Putamen (tissue), 1 donor: ENCODE measurements around the gene ACER3.
"Not testable (repeated sequence)": the region's sequence is repeated elsewhere in the genome, so short reads cannot be mapped to it uniquely, and the experiment has no call there.

Experiments used
- DNase-seq: peaks from one replicate; pipeline ENCODE4 v3.0.0-alpha.2; 2016; ENCODE audit warnings: low spot score

Gene ACER3

GRCh38 chr11:76836613-76837291 lies 24.0 kb upstream of the ACER3 start:
- DNase-seq, result no peak

- DNase-seq, result no peak
Measured at GRCh38 chr11:76837696-76838677, 22.7 kb upstream of the ACER3 start.

DNA sequence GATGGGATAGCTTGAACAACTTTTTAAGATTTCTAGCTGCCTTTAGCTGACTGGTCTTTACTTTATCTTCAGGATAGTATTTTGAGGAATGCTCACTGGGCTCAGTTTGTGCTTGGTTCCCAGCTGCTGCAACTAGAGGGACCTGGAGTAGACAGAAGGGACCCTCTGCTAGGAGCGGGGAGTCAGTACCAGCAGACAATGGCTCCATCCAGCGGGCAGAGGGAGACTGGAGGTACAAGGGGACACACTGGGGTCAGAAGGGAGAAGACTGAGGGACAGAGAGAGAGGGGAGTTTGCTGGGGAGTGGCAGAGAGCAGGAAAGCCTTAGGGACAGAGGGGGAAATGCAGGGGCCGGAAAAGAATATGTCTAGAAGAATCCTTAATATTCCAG lies 22.0 kb upstream of the ACER3 start:
- no peak for DNase-seq

- no peak for DNase-seq
Measured at GRCh38 chr11:76839311-76839710, 21.4 kb upstream of the ACER3 start.

- DNase-seq, result no peak
Measured at GRCh38 chr11:76841923-76842452, 18.7 kb upstream of the ACER3 start.

DNA sequence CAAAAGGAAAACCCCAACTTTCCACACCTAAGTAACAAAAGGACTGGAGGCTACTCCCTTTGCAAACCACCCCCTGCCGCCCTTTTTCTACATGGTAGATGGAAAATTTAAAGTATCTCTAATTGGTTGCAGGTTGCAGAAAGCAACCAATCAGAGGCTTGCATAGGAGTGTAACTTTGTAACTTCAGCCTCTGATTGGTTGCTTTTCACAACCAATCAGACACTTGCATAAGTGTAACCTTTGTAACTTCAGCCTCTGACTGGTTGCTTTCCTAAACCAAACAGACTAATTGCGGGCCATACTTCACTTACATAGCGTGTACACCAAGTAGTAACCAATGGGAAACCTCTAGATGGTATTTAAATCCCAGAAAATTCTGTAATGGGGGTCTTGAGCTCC lies 16.8 kb upstream of the ACER3 start:
- no peak for DNase-seq

DNA sequence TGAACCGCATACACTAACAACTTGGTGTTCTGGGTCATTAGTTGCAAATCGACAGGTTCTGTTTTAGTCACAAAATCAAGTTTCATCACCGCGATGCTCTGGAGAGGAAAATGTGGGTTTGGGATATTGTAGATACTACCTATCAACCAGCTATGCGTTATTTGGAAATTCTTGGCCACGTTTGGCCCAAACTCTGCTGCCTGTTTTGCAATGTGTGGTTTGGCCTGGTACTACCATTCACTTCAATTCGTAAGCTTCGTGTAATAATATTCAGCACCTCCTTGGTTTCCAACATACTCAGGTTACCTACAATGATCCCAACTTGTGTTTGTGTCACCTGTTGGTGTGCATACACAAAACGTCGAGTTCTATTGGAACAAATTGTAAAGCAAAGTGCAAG lies 16.2 kb upstream of the ACER3 start:
- DNase-seq, result no peak

GRCh38 chr11:76845069-76845468 lies 15.6 kb upstream of the ACER3 start:
- no peak for DNase-seq

DNA sequence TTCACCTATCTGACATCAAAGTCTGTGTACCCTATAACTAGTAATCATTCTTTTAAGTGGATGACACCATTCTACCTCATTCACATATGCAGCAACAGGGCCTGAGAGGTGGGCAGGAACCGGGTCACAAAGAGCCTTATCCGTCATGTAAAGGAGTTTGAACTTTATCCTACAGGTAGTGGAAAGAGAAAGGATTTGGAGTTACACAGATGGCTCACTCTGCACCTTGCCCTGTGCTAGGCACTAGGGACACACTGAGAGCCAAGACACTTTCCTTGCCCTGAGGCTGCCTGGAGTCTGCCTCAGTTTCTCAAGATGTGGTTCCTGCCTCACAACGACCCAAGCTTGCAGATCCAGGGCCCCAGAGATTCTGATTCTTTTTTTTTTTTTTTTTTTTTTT lies 14.3 kb upstream of the ACER3 start:
- no peak for DNase-seq

DNA sequence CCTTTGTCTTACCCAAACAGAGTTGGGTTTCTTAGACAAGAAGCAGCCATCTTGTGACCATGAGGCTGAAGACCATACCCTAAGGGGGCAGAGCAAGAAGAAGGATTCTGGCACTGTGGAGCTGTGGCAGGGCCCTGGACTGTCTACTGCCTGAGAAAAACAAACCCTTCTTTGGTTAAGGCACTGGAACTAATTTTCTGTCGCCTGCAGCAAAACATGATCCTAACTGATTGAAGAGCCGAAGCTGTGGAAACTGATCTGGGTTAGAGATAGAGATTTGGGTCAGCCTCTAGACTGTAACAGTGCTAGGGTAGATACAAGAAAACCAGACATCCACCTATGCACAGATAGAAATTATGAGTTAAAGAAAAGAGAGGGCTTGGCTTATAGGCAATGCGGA lies 11.3 kb upstream of the ACER3 start:
- no peak for DNase-seq

DNA sequence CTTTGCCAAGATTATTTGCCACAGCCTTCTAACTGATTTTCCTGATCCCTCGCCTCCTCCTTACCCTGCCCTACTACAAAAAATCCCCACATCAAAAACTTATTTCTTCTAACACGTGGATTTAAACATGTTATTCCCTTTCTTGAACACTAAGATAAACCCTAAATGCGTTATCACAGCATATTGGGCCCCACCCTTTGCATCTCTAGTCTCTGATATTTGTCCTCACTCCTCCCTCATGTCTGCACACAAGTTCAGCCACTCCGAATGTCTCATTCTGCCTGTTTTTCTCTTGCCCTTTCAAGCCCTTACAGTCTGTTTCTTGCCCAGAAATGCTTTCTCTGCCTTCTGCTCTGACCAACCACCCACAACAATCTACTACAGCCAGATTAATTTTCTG lies 10.6 kb upstream of the ACER3 start:
- no peak for DNase-seq

- no peak for DNase-seq
Measured at GRCh38 chr11:76850815-76851214, 9.9 kb upstream of the ACER3 start.

GRCh38 chr11:76854709-76855108 lies 6.0 kb upstream of the ACER3 start:
- no peak for DNase-seq

DNA sequence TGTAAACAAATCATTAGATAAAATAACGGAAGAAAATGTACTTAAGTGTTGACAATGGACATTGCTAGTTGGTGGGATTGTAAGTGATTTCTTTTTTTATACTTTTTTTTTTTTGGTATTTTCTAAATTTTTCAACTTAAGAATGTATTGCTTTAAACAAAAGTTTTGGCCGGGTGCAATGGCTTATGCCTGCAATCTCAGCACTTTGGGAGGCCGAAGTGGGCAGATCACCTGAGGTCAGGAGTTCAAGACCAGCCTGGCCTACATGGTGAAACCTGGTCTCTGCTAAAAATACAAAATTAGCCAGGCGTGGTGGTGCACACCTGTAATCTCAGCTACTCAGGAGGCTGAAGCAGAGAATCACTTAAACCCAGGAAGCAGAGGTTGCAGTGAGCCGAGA lies 5.0 kb upstream of the ACER3 start:
- DNase-seq, result not testable (repeated sequence)

DNA sequence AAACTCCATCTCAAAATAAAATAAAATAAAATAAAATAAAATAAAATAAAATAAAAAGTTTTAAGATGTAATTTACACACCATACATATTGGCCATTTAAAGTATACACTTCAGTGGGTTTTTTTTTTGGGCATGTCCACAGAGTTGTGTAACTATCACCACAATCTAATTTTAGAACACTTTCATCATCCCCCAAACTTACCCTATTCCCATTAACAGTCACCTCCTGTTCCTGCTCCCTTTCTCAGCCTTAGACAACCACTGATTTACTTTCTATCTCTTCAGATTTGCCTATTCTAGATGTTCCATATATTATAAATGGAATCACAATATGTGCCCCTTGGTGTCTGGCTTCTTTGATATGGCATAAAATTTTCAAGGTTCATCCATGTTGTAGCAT lies 4.6 kb upstream of the ACER3 start:
- no peak for DNase-seq

DNA sequence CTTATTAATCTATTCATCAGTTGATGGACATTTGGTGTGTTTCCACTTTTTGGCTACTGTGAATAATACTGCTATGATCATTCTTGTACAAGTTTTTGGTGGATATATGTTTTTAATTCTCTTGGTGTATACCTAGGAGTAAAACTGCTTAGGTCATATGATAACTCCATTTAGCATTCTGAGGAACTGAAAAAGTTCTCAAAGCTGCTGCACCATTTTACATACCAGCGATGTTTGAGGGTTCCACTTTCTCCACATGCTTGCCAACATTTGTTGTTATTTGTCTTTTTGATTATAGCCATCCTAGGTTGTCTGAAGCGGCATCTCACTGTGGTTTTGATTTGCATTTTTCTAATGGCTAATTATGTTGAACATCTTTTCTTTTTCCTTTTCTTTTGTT lies 4.1 kb upstream of the ACER3 start:
- DNase-seq, result no peak

- no peak for DNase-seq
Measured at GRCh38 chr11:76857781-76858410, 2.8 kb upstream of the ACER3 start.

GRCh38 chr11:76859708-76860227 lies 950 bp upstream of the ACER3 start:
- no peak for DNase-seq

DNA sequence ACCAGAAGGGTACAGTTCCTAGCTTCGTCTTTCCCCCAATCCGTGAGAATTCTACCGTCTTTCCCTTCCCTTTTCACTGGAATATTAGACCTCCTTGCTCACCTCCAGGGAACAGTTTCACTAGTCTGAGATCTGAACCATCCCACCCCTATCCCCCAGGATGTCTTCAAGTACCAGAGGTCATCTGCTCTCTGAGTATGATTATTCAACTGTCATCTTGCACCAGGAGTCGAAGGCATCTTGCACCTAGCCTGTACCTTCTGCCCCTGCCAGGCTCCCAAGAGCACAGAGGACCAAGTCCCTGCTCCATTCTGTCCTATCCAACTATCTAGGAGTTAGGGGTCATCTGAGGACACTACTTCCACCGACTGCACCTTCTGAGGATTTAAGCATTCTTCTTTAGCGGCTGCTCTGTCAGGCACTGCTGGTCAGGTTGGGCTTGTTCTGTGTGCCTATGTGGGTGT lies 804 bp downstream of the ACER3 start:
- DNase-seq, result no peak

DNA sequence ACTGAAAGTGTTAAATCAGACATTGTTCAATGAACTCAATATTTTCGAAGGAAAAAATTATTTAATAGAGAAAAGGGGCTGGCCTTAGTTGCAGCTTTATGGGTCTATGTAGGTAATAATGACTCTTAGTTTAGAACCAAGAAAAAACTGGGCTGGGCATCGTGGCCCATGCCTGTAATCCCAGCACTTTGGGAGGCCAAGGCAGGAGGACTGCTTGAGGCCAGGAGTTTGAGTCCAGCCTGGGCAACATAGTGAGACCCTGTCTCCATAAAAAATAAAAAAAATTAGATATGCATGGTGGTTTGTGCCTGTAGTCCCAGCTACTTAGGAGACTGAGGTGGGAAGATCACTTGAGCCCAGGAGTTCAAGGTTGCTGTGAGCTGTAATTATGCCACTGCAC lies 2.1 kb downstream of the ACER3 start:
- DNase-seq, result not testable (repeated sequence)

- DNase-seq, result no peak
Measured at GRCh38 chr11:76863196-76863777, 2.6 kb downstream of the ACER3 start.
